ENCODE data around the gene AKT3.

The AKT3 gene

DNA sequence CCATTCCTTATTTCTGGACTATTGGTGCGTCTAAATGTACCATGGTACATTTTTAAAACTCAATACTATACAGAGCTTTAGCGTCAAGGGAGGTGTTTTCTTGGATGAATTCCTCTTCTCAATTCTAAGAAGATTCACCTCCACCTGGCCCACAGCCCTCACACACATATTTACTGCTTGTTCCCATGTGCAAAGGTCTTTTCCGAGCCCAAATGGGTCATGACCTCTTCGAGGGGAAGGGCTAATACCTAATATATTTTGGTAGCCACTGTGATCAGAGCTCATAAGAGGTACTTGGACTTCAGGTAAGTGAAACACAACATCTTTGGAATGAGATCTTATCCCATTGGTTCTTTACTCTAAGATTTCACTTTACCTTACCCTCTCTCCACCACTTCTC is 388.3 kb downstream of the AKT3 start:
- no peak for DNase-seq (ENCODE audit: low spot score)

DNA sequence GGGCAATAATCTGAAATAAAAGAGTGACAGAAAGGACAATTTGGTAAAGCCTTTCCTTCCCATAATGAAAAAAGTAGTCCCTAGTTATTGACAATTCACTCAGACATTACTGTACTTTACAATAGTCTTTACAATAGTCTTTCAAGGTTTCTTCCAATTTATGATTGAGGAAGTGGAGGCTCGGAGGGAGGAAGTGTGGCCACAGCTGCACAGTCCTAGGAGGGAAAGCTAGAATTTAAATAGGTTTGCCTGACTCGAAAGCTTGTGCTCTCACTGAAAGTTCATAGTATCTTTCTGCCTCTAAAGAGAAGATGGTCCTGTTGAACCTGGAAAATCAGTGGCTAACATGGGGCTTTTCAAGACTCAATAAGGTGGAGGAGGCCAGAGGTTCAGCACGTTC is 391.0 kb downstream of the AKT3 start:
- no peak for DNase-seq (ENCODE audit: low spot score)

- no peak for DNase-seq (ENCODE audit: low spot score)
These were observed 392.6 kb downstream of the AKT3 start for GRCh38 chr1:243457363-243457982.

GRCh38 chr1:243455760-243456651 is 394.0 kb downstream of the AKT3 start:
- DNase-seq (ENCODE audit: low spot score): no peak

DNA sequence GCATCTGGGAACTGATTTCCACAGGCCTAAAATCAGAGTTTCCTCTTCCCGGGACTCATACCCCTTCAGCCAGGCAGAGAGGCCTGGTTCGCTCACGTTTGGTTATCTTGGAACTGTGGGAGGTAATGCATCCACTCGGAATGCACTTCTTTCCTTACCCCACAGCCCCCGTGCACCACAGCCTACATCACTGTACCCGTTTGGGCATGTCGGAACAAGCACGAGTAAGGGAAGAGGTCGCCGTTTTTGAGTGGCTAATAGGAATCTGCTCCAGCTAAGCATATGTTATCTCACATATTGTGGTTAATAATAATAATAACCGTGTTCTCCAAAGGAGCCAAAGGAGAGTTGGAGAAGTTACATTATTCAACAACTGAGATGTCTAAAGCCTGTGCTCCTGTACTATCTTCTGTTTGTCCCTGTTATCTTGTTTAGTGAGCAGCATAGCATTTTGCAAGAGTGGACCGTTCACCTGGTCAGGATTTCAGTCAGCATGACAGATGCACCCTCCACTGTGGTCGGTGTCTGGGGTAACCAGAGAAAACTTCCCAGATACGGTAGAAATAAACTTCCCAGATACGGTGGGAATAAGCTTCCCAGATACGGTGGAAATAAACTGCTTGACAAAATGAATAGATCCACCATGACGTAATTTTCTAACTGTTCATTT is 395.6 kb downstream of the AKT3 start:
- no peak for DNase-seq (ENCODE audit: low spot score)

DNA sequence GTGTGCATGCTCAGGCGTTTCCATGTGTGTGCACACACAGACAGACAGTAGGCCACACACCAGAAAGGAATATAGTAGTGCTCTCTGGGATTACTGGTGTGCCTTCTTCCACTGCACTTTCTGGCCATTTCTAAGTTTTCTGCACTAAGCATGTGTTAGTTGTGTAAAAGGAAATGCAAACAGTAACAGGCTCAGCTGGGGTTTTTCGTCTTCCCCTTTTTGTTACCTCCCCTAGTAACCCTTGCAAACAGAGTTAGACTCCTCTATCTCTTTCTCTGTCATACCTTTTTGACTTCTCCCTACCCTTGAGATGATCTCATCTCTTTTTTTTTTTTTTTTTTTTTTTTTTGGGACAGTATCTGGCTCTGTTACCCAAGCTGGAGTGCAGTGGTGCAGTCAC is 398.0 kb downstream of the AKT3 start:
- DNase-seq (ENCODE audit: low spot score): no peak

DNA sequence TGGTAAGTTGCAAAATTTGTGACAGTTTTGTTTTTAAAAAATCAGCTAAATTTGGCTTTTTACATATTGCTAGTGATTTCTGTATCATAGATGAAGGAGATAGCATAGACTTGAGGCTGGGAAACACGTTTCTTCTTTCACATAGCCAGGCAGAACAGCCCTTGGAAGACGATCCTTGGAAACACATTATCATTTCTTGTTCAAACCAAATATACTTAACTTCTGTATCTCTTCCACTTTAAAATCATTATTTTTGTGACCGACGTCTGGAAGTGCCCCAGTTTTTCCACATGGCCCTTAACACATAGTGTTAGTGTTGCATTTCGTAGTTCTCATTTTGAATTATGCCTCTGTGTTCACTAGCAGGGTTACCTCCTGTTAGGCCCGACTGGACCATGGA is 400.7 kb downstream of the AKT3 start:
- no peak for DNase-seq (ENCODE audit: low spot score)

DNA sequence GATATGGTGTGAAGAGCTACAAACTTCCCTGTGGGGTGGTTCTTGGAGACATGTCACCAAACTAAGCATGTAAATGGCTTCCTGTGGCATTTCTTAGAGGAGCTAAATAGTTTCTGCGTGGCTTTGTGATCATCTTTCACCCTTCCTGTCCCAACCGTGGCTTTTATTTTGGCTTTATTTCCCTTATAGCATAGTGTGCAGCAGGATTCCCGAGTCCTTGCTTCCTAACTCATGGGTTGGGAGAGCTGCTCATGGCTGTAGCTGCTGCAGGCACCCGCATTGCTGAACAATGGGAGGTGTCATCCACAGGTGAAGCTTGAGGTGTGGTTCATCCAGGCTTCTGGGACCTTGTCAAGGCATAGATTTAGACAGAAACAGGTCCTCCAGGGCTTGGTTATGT is 402.2 kb downstream of the AKT3 start:
- DNase-seq (ENCODE audit: low spot score): no peak

DNA sequence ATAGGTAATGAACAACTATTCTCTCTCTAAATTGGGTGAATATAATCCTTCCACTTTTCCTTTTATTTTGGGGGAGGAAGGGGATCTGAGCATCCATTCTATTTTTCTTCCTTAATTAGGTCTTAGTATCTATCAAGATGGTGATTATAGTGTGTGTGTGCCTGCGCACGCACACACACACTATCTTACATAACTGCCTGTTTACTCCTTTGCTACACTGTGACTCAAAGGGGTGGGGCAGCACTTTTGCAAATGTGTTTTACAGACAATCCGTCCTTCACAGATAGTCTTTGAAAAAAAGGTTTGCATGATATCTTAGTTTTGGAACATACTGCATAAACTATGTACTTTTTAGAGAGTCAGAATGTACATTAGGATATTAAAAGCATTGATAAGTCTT is 402.7 kb downstream of the AKT3 start:
- peak; percentile 8 for DNase-seq (ENCODE audit: low spot score)

DNA sequence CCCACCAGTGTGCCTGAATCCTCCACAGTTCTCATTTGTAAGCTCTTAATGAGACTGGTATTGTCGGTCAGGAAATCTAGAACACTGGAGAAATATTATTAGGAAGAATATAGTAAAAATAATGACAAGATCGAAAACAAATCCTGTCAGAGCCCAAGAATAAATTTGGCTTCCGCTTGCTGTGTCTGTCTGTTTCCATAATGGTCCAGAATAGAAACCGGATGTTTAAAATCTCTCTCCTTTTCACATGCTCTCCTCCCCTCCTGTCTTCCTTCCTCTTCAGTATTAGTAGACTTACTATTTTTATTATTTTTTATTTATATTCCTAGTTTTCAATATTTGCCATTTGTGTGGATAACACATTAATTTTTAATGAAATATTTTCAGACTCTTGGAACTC is 406.5 kb downstream of the AKT3 start:
- no peak for DNase-seq (ENCODE audit: low spot score)

- DNase-seq (ENCODE audit: low spot score): no peak
These were observed 408.4 kb downstream of the AKT3 start for GRCh38 chr1:243441601-243442000.

GRCh38 chr1:243440406-243440805 is 409.6 kb downstream of the AKT3 start:
- DNase-seq (ENCODE audit: low spot score): no peak

GRCh38 chr1:243438815-243439214 is 411.2 kb downstream of the AKT3 start:
- no peak for DNase-seq (ENCODE audit: low spot score)
